ENCODE measurements around the gene KLHDC8A. TPM values are rescaled to one million over a fixed set of nuclear protein-coding genes. Genes with fewer than 3 reads are reported as not detected.

Gene KLHDC8A
- total and polyA plus RNA-seq, 9 of the 15 experiments (the other 6 are each of a cell fraction or from before 2014, with no cell fraction given), result 0.01 to 0.54 (median 0.04) TPM; not detected in 6

- TF ChIP-seq JUNB (CRISPR knock-in tag; conservative IDR thresholded peaks at IDR 0.05) (no peak), THRB (CRISPR knock-in tag; conservative IDR thresholded peaks at IDR 0.05) (0 out of 2 replicates have a peak, but pooled peaks have one; percentile 48), AFF1 (IDR thresholded peaks at IDR 0.05; ENCODE audit: low read depth in 1 of 2, partially characterized antibody in 2 of 2) (no peak), HBP1 (CRISPR knock-in tag; IDR thresholded peaks at IDR 0.05) (no peak), PCBP1 (IDR thresholded peaks at IDR 0.05; ENCODE audit: low read depth, low read length, poor library complexity, severe bottlenecking) (peak; percentile 64), ZBTB33 (CRISPR knock-in tag; IDR thresholded peaks at IDR 0.05) (peak; percentile 88), FOXM1 (IDR thresholded peaks at IDR 0.05; ENCODE audit: low read depth) (no peak), FOXM1 (CRISPR knock-in tag; IDR thresholded peaks at IDR 0.05; ENCODE audit: low read depth) (peak; percentile 60; the same call in 1 of the 2 replicates), STAT6 (CRISPR knock-in tag; IDR thresholded peaks at IDR 0.05) (peak; percentile 64; the same call in 1 of the 2 replicates), ZBTB1 (CRISPR knock-in tag; IDR thresholded peaks at IDR 0.05; ENCODE audit: borderline replicate concordance, low read depth) (peak; percentile 74), SAFB (IDR thresholded peaks at IDR 0.05; ENCODE audit: borderline replicate concordance, low read depth, low read length) (0 out of 2 replicates have a peak, but pooled peaks have one; percentile 20), ZNF511 (CRISPR knock-in tag; IDR thresholded peaks at IDR 0.05) (peak; percentile 97)
These were observed 35.4 kb downstream of the KLHDC8A start, which contains the start of gene NUAK2 (continued) for GRCh38 chr1:205321162-205321958.
